GM20000 (cell line): ENCODE results near the gene USP53.

Experiments
- DNase-seq: peaks from one replicate; pipeline ENCODE4 v3.0.0; 2012; ENCODE audit warnings: low spot score
- TF ChIP-seq, protein P1 (sequence below): IDR thresholded peaks from 2 replicates; pipeline ENCODE4 v1.5.1; 2012; ENCODE audit warnings: mild to moderate bottlenecking, control low read depth; ENCODE audit errors: extremely low read depth, missing control alignments

The USP53 gene

DNA sequence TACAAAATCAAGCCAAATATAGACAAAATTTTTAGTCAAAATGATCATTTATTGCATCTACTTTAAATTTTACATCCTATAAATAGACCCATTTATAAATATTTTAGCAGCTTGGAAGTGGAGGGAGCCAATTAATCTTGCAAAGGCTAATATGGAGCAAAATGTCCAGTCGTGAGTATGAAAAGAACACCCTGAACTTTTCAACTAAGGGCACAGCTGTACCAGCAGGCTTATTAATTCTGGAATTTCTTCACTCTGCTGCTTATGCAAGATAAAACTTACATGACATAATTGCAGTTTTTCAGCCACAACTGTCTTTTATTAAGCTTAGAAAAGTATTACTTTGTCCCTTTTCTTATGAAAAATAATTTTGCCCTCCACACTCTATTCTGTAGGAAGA is 22.9 kb upstream of the USP53 start:
- DNase-seq: no peak
- TF ChIP-seq, protein P1, sequence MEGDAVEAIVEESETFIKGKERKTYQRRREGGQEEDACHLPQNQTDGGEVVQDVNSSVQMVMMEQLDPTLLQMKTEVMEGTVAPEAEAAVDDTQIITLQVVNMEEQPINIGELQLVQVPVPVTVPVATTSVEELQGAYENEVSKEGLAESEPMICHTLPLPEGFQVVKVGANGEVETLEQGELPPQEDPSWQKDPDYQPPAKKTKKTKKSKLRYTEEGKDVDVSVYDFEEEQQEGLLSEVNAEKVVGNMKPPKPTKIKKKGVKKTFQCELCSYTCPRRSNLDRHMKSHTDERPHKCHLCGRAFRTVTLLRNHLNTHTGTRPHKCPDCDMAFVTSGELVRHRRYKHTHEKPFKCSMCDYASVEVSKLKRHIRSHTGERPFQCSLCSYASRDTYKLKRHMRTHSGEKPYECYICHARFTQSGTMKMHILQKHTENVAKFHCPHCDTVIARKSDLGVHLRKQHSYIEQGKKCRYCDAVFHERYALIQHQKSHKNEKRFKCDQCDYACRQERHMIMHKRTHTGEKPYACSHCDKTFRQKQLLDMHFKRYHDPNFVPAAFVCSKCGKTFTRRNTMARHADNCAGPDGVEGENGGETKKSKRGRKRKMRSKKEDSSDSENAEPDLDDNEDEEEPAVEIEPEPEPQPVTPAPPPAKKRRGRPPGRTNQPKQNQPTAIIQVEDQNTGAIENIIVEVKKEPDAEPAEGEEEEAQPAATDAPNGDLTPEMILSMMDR: no peak

DNA sequence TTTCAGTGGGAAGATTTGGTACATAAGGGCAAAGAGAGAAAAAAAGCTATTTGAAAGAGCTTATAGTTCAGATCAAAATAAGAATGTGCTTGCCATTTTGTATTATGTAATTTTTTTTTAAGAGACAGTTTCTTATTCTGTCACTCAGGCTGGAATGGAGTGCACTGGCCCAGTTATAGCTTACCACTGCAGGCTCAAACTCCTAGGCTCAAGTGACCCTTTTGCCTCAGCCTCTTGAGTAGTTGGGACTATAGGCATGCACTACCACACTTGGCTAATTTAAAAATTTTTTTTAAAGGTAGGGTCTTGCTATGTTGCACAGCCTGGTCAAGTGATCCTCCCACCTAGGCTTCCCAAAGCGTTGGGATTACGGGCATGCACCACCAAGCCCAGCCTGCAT is 22.2 kb upstream of the USP53 start:
- TF ChIP-seq, protein P1: no peak
- no peak for DNase-seq

DNA sequence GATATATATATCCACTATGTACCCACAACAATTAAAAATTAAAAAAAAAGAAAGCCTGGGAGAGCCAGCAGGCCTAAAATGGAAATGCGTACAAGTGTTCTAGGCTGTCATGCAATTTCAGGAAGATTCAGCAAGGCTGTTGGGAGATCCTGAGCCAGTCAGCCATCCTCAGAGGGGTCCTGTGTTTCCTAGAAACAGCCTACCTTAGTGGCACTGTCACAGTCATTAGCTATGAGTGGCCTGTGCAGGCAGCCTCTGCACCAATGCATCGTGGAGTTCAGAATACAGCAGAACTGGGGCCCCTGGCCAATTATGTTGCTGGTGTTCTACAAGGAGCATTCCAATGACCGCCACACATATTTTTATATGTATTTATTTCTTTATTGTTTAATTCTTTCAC is 21.0 kb upstream of the USP53 start:
- TF ChIP-seq, protein P1: no peak
- no peak for DNase-seq

DNA sequence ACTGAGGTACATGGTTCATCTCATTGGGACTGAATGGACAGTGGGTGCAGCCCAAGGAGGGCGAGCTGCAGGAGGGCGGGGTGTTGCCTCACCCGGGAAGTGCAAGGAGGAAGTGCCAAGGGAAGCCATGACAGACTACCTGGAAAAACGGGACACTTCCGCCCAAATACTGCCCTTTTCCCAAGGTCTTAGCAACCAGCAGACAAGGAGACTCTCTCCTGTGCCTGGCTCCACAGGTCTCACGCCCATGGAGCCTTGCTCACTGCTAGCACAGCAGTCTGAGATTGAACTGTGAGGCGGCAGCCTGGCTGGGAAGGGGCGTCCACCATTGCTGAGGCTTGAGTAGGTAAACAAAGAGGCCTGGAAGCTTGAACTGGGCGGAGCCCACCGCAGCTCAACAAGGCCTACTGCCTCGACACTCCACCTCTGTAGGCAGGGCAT is 14.7 kb upstream of the USP53 start:
- TF ChIP-seq, protein P1: no peak
- no peak for DNase-seq

DNA sequence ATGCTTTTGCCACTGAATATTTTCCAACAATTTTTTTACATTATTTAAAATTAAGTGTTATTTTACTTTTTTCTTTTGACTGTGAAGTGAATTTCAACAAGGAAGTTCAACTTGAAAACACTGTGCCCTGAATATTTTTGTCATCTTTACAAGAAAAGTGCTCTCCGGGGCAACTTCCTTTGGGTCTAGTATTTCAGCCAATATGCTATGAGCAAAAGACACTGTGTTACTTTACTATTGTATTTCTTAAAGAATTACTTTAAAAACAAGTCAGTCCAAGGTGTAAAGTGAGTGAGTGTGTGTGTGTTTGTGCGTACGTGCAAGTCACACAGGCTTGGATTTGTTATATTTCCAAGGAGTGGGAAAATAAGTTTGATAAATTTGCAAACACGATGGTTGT is 7.6 kb upstream of the USP53 start:
- TF ChIP-seq, protein P1: no peak
- DNase-seq: no peak

DNA sequence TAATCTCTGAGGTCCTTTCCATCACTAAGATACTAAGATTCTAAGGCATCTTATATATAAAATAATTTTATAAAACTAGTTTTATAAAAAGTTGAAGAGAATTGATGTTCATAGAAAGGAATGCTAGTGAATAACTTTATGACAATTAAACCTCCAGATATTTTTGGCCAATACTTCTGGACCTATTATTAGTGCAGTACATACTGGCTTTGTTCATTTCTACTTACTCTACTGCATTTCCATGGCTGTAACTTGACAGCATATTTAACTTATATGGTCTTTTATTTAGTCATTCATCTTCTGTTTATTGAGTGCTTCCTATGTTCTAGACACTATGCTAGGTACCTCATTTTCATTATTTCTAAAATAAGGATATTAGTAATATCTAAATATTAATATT is 6.8 kb upstream of the USP53 start:
- TF ChIP-seq, protein P1: no peak
- DNase-seq: no peak

DNA sequence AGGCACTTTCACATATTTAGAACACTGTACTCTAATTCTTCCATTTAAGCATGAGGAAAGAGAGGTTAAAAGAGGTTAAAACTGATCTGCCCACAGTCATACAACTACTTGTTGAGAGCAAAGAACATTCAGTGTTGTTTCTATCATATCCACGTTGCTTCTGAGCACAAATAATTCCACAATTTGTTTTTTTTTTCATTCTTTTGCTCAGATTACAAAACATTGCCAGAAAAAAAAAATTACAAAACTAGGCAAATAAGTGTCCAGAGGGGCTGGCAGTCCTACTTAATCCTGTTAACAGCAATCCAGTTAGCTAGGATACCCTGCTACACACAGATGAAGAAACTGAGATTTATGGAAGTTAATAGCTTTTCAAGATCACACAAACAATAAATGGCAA is 6.3 kb upstream of the USP53 start:
- TF ChIP-seq, protein P1: no peak
- no peak for DNase-seq
